Gastroesophageal sphincter (tissue), 3 donors: ENCODE results near the gene C3orf80.

Experiments used
- CTCF ChIP-seq, 4 experiments: fragments of 200-600 bp in 2 of 4; fragments of 450-650 bp in 2 of 4; sonication (generic) in 1 of 4; IDR thresholded peaks; one replicate each; pipeline ENCODE4 v1.5.1; 2017 to 2019; ENCODE audit warnings: antibody characterized with exemption in 4 of 4, mild to moderate bottlenecking in 2 of 4, moderate library complexity in 2 of 4
- EP300 ChIP-seq: sonication (generic); formaldehyde crosslinking; IDR thresholded peaks from one replicate; pipeline ENCODE4 v1.6.1; 2017; ENCODE audit warnings: antibody characterized with exemption, mild to moderate bottlenecking
- POLR2A ChIP-seq, 2 donors: fragments of 450-650 bp; IDR thresholded peaks; one replicate each; pipeline ENCODE4 v1.6.1; 2017; ENCODE audit warnings: antibody characterized with exemption in 2 of 2, mild to moderate bottlenecking in 2 of 2, moderate library complexity in 1 of 2
- POLR2AphosphoS5 ChIP-seq: sonication (generic); formaldehyde crosslinking; IDR thresholded peaks from one replicate; pipeline ENCODE4 v1.6.1; 2017; ENCODE audit warnings: antibody characterized with exemption

GRCh38 chr3:160247766-160248165 lies 22.5 kb downstream of the C3orf80 start:
- TF ChIP-seq POLR2A (IDR thresholded peaks at IDR 0.05) (no peak), POLR2AphosphoS5 (no peak), CTCF (IDR thresholded peaks at IDR 0.05) (no peak), EP300 (no peak)
